Activated CD4-positive, alpha-beta T cell treated with anti-CD3 and anti-CD28 coated beads, Interleukin-10, Interleukin-2, amounts not matched to agents 100 ng/mL and 50 ng/mL, durations not matched to agents 16 hours and 8 hours (primary cell): ENCODE measurements around the gene IRS1.
"Not testable (repeated sequence)": the region's sequence is repeated elsewhere in the genome, so short reads cannot be mapped to it uniquely, and the experiment has no call there.

Experiments
- DNase-seq: peaks from one replicate; pipeline ENCODE4 v3.0.0-alpha.2; 2020

Gene IRS1

GRCh38 chr2:226799211-226799975 is at the start of gene IRS1:
Gene IRS1 (minus strand): TSS chr2:226799820. CDS start chr2:226798738, 1,082 bp downstream.
- peak; percentile 71 for DNase-seq

GRCh38 chr2:226849349-226849748 is 49.7 kb upstream of the IRS1 start:
- no peak for DNase-seq

- DNase-seq: no peak
Observed at GRCh38 chr2:226847511-226847910, 47.9 kb upstream of the IRS1 start.

GRCh38 chr2:226847090-226847489 is 47.5 kb upstream of the IRS1 start:
- no peak for DNase-seq

- no peak for DNase-seq
Observed at GRCh38 chr2:226845386-226846116, 45.9 kb upstream of the IRS1 start.

- DNase-seq: not testable (repeated sequence)
Observed at GRCh38 chr2:226843001-226843400, 43.4 kb upstream of the IRS1 start.

GRCh38 chr2:226839951-226840350 is 40.3 kb upstream of the IRS1 start:
- peak; percentile 29 for DNase-seq

GRCh38 chr2:226839161-226839560 is 39.5 kb upstream of the IRS1 start:
- DNase-seq: no peak

- peak; percentile 48 for DNase-seq
Observed at GRCh38 chr2:226838722-226839121, 39.1 kb upstream of the IRS1 start.

GRCh38 chr2:226837787-226838603 is 38.4 kb upstream of the IRS1 start:
- peak; percentile 37 for DNase-seq

GRCh38 chr2:226837334-226837733 is 37.7 kb upstream of the IRS1 start:
- DNase-seq: no peak

- DNase-seq: no peak
Observed at GRCh38 chr2:226836548-226836885, 36.9 kb upstream of the IRS1 start.

- DNase-seq: peak; percentile 97
Observed at GRCh38 chr2:226835796-226836547, 36.4 kb upstream of the IRS1 start, which contains the start of gene RHBDD1. Gene RHBDD1 (plus strand): TSS chr2:226836054. CDS start chr2:226864694, 28,640 bp downstream.

- DNase-seq: no peak
Observed at GRCh38 chr2:226835420-226835795, 35.8 kb upstream of the IRS1 start.

GRCh38 chr2:226834880-226835279 is 35.3 kb upstream of the IRS1 start:
- DNase-seq: not testable (repeated sequence)

- no peak for DNase-seq
Observed at GRCh38 chr2:226832061-226832460, 32.4 kb upstream of the IRS1 start.

GRCh38 chr2:226831266-226831665 is 31.6 kb upstream of the IRS1 start:
- no peak for DNase-seq

- no peak for DNase-seq
Observed at GRCh38 chr2:226829721-226830631, 30.4 kb upstream of the IRS1 start.

- no peak for DNase-seq
Observed at GRCh38 chr2:226828191-226828590, 28.6 kb upstream of the IRS1 start.

GRCh38 chr2:226825056-226825455 is 25.4 kb upstream of the IRS1 start:
- no peak for DNase-seq

- DNase-seq: no peak
Observed at GRCh38 chr2:226818930-226819329, 19.3 kb upstream of the IRS1 start.
